Upper lobe of left lung (tissue), 4 donors: Measurements from ENCODE around the gene C9orf50.

Experiments used
- CTCF ChIP-seq, 6 experiments: fragments of 450-650 bp in 4 of 6; fragments of 200-600 bp in 2 of 6; sonication (generic) in 2 of 6; IDR thresholded peaks; one replicate each; pipeline ENCODE4 v1.5.1; 2016 to 2019; ENCODE audit warnings: antibody characterized with exemption in 6 of 6
- POLR2A ChIP-seq, 4 donors: fragments of 450-650 bp; IDR thresholded peaks; one replicate each; pipeline ENCODE4 v1.5.1; 2016 to 2017; ENCODE audit warnings: antibody characterized with exemption in 4 of 4, mild to moderate bottlenecking in 2 of 4
- POLR2AphosphoS5 ChIP-seq, 2 donors: sonication (generic); formaldehyde crosslinking; IDR thresholded peaks; one replicate each; pipeline ENCODE4 v1.5.1; 2017; ENCODE audit warnings: antibody characterized with exemption in 2 of 2

- TF ChIP-seq POLR2A (IDR thresholded peaks at IDR 0.05) (no peak), CTCF (IDR thresholded peaks at IDR 0.05) (no peak), POLR2AphosphoS5 (IDR thresholded peaks at IDR 0.05) (no peak)
Observed at GRCh38 chr9:129590466-129590865, 30.4 kb downstream of the C9orf50 start.
